HEK293 (cell line): ENCODE measurements around the gene ABLIM2.

Experiments used
- CTCF ChIA-PET: fragments of 350-600 bp; formaldehyde crosslinking; extraction: SDS; loops from one replicate; lab custom pipeline; 2021; ENCODE audit warnings: antibody characterized with exemption; lab: Yijun Ruan, JAX
- POLR2A ChIA-PET: fragments of 300-600 bp; formaldehyde crosslinking; extraction: SDS; loops from one replicate; lab custom pipeline; 2020; ENCODE audit warnings: antibody characterized with exemption, inconsistent platforms; lab: Yijun Ruan, JAX
- H3K27ac ChIP-seq: fragments of 200-500 bp; sonication (Bioruptor generic); 2 replicates; pipeline ENCODE4 v1.5.1; 2014; ENCODE audit warnings: low read depth, low read length, control low read depth, inconsistent platforms; ENCODE audit errors: extremely low read depth
- H3K36me3 ChIP-seq, 2 experiments: fragments of 200-500 bp in 1 of 2; sonication (Bioruptor generic) in 1 of 2; 1 replicate in 1 of 2; 2 replicates in 1 of 2; pipeline ENCODE4 v1.5.1; 2014 to 2017; ENCODE audit warnings: inconsistent platforms in 2 of 2, low read length in 2 of 2; ENCODE audit not compliant: control insufficient read depth in 2 of 2, insufficient read depth in 1 of 2
- H3K4me1 ChIP-seq: fragments of 200-500 bp; sonication (Bioruptor generic); 2 replicates; pipeline ENCODE4 v1.5.1; 2014; ENCODE audit warnings: mild to moderate bottlenecking, low read length, inconsistent platforms; ENCODE audit not compliant: control insufficient read depth, insufficient read depth
- H3K4me3 ChIP-seq: 2 replicates; pipeline ENCODE4 v1.5.1; 2011; ENCODE audit warnings: low read depth, mild to moderate bottlenecking, control low read depth, low read length, moderate library complexity
- H3K9me3 ChIP-seq: fragments of 200-500 bp; sonication (Bioruptor generic); 2 replicates; pipeline ENCODE4 v1.5.1; 2014; ENCODE audit warnings: low read depth, low read length, inconsistent platforms; ENCODE audit not compliant: control insufficient read depth, insufficient read depth
- GLIS2 ChIP-seq: fragments of 450-650 bp; formaldehyde crosslinking; IDR thresholded peaks from 2 replicates; pipeline ENCODE4 v1.5.1; 2016; ENCODE audit warnings: missing biosample characterization, missing genetic modification characterization
- IKZF3 ChIP-seq: fragments of 450-650 bp; IDR thresholded peaks from 2 replicates; pipeline ENCODE4 v1.5.0; 2018; ENCODE audit warnings: missing biosample characterization, mild to moderate bottlenecking, missing genetic modification characterization, moderate library complexity
- PRDM4 ChIP-seq: fragments of 450-650 bp; formaldehyde crosslinking; IDR thresholded peaks from 2 replicates; pipeline ENCODE4 v1.5.1; 2017; ENCODE audit warnings: missing biosample characterization, missing genetic modification characterization
- ZBTB1 ChIP-seq: fragments of 450-650 bp; formaldehyde crosslinking; IDR thresholded peaks from 2 replicates; pipeline ENCODE4 v1.5.1; 2016; ENCODE audit warnings: missing biosample characterization, missing genetic modification characterization
- ZBTB26 ChIP-seq: fragments of 450-650 bp; formaldehyde crosslinking; optimal IDR thresholded peaks from 2 replicates; pipeline ENCODE3; 2016; ENCODE audit warnings: missing biosample characterization, mild to moderate bottlenecking, missing genetic modification characterization
- ZBTB6 ChIP-seq: fragments of 450-650 bp; formaldehyde crosslinking; IDR thresholded peaks from 2 replicates; pipeline ENCODE4 v1.5.1; 2017; ENCODE audit warnings: missing biosample characterization, missing genetic modification characterization
- ZNF132 ChIP-seq: fragments of 450-650 bp; formaldehyde crosslinking; IDR thresholded peaks from 2 replicates; pipeline ENCODE4 v1.5.1; 2017; ENCODE audit warnings: missing biosample characterization, missing genetic modification characterization, borderline replicate concordance
- ZNF223 ChIP-seq: fragments of 450-650 bp; formaldehyde crosslinking; IDR thresholded peaks from 2 replicates; pipeline ENCODE4 v1.5.1; 2016; ENCODE audit warnings: missing biosample characterization, missing genetic modification characterization
- ZNF280C ChIP-seq: fragments of 450-650 bp; formaldehyde crosslinking; IDR thresholded peaks from 2 replicates; pipeline ENCODE4 v1.5.1; 2016; ENCODE audit warnings: missing biosample characterization, missing genetic modification characterization
- ZNF311 ChIP-seq: fragments of 450-650 bp; formaldehyde crosslinking; IDR thresholded peaks from 2 replicates; pipeline ENCODE4 v1.5.1; 2017; ENCODE audit warnings: missing biosample characterization, missing genetic modification characterization, borderline replicate concordance
- ZNF398 ChIP-seq: fragments of 450-650 bp; formaldehyde crosslinking; IDR thresholded peaks from 2 replicates; pipeline ENCODE4 v1.5.1; 2017; ENCODE audit warnings: missing biosample characterization, missing genetic modification characterization
- ZNF416 ChIP-seq: fragments of 450-650 bp; formaldehyde crosslinking; IDR thresholded peaks from 2 replicates; pipeline ENCODE4 v1.5.1; 2016; ENCODE audit warnings: missing biosample characterization, missing genetic modification characterization
- ZNF433 ChIP-seq: fragments of 450-650 bp; formaldehyde crosslinking; IDR thresholded peaks from 2 replicates; pipeline ENCODE4 v1.5.1; 2016; ENCODE audit warnings: missing biosample characterization, missing genetic modification characterization, low read depth
- ZNF473 ChIP-seq: fragments of 450-650 bp; formaldehyde crosslinking; IDR thresholded peaks from 2 replicates; pipeline ENCODE4 v1.5.1; 2017; ENCODE audit warnings: missing biosample characterization, missing genetic modification characterization
- ZNF48 ChIP-seq: fragments of 450-650 bp; formaldehyde crosslinking; IDR thresholded peaks from 2 replicates; pipeline ENCODE4 v1.5.1; 2016; ENCODE audit warnings: missing biosample characterization, missing genetic modification characterization
- ZNF513 ChIP-seq: fragments of 450-650 bp; IDR thresholded peaks from 2 replicates; pipeline ENCODE4 v1.5.1; 2018; ENCODE audit warnings: missing biosample characterization, missing genetic modification characterization
- ZNF548 ChIP-seq: fragments of 450-650 bp; formaldehyde crosslinking; IDR thresholded peaks from 2 replicates; pipeline ENCODE4 v1.5.1; 2016; ENCODE audit warnings: missing biosample characterization, missing genetic modification characterization
- ZNF561 ChIP-seq: fragments of 450-650 bp; IDR thresholded peaks from 2 replicates; pipeline ENCODE4 v1.5.1; 2018; ENCODE audit warnings: missing biosample characterization, missing genetic modification characterization, borderline replicate concordance
- ZNF600 ChIP-seq: fragments of 450-650 bp; formaldehyde crosslinking; IDR thresholded peaks from 2 replicates; pipeline ENCODE4 v1.5.1; 2016; ENCODE audit warnings: missing biosample characterization, missing genetic modification characterization

Gene ABLIM2

GRCh38 chr4:8149664-8150063 is 8.9 kb downstream of the ABLIM2 start:
- H3K27ac ChIP-seq, result no peak overlapping the region
- H3K36me3 ChIP-seq, result no peaks in the 10 kb centered on the region
- no peaks in the 10 kb centered on the region for H3K9me3 ChIP-seq
- ChIA-PET POLR2A (no interaction called here), CTCF (interaction anchor here (0.6 kb wide), 1 partner anchor 17 kb away, joined by 3 read pairs; no protein-coding TSS in a partner anchor)
- H3K4me3 ChIP-seq, result no peak overlapping the region
- TF ChIP-seq ZNF513 (tag by site-specific recombination), result no peak
- no peak for TF ChIP-seq ZNF311
- no peak for TF ChIP-seq PRDM4
- no peak for TF ChIP-seq ZNF223 (tag by site-specific recombination)
- no peak for TF ChIP-seq ZBTB26 (tag by site-specific recombination)
- H3K4me1 ChIP-seq, result no peaks in the 10 kb centered on the region

GRCh38 chr4:8148785-8149435 is 9.7 kb downstream of the ABLIM2 start:
- TF ChIP-seq GLIS2, result no peak
- no peak for TF ChIP-seq ZNF548 (tag by site-specific recombination)
- TF ChIP-seq ZBTB1 (tag by site-specific recombination), result no peak
- TF ChIP-seq ZNF416 (tag by site-specific recombination), result no peak
- TF ChIP-seq ZNF433 (tag by site-specific recombination), result no peak
- TF ChIP-seq ZNF311, result no peak
- no peak for TF ChIP-seq ZNF48 (tag by site-specific recombination)
- no peak for TF ChIP-seq ZNF132 (tag by site-specific recombination)
- no peak for TF ChIP-seq ZNF398 (tag by site-specific recombination)
- TF ChIP-seq IKZF3 (tag by site-specific recombination), result no peak
- TF ChIP-seq ZNF473 (tag by site-specific recombination), result no peak
- TF ChIP-seq ZBTB6 (tag by site-specific recombination), result no peak
- TF ChIP-seq ZNF561 (tag by site-specific recombination), result no peak
- no peak for TF ChIP-seq ZNF280C
- no peak for TF ChIP-seq ZNF600 (tag by site-specific recombination)
- Histone ChIP-seq H3K9me3 (no peaks in the 10 kb centered on the region), H3K4me1 (no peaks in the 10 kb centered on the region), H3K27ac (no peak overlapping the region), H3K36me3 (no peaks in the 10 kb centered on the region), H3K4me3 (no peak overlapping the region)
- ChIA-PET CTCF (interaction anchor here (0.7 kb wide), 1 partner anchor 897 kb away, joined by 3 read pairs; no protein-coding TSS in a partner anchor), POLR2A (no interaction called here)
